RWPE2 (cell line): Measurements from ENCODE around the gene NGF.
"Not testable (repeated sequence)": the region's sequence is repeated elsewhere in the genome, so short reads cannot be mapped to it uniquely, and the experiment has no call there.

ENCODE experiments used
- ATAC-seq: fragments of 200-7000 bp; cut with Tn5 transposase; 3 replicates; pipeline ENCODE4 v1.9.1; 2021; ENCODE audit warnings: low read depth
- DNase-seq: peaks from one replicate; pipeline ENCODE4 v3.0.0-alpha.2; 2020; ENCODE audit warnings: low spot score
- H3K27ac ChIP-seq: fragments of 450-650 bp; 2 replicates; pipeline ENCODE4 v1.5.1; 2017; ENCODE audit warnings: mild to moderate bottlenecking; ENCODE audit not compliant: poor library complexity, severe bottlenecking
- H3K27me3 ChIP-seq: fragments of 250-450 bp; sonication (Bioruptor Pico); 2 replicates; pipeline ENCODE4 v1.5.1; 2021; ENCODE audit warnings: mild to moderate bottlenecking, moderate library complexity; ENCODE audit not compliant: insufficient read depth, poor library complexity, severe bottlenecking
- H3K36me3 ChIP-seq: fragments of 250-450 bp; sonication (Bioruptor Pico); 2 replicates; pipeline ENCODE4 v1.5.1; 2020; ENCODE audit warnings: low read depth, mild to moderate bottlenecking, moderate library complexity
- H3K4me1 ChIP-seq: fragments of 250-450 bp; sonication (Bioruptor Pico); 2 replicates; pipeline ENCODE4 v1.5.1; 2021; ENCODE audit warnings: mild to moderate bottlenecking, moderate library complexity; ENCODE audit not compliant: insufficient read depth, poor library complexity, severe bottlenecking
- H3K4me3 ChIP-seq: fragments of 250-450 bp; sonication (Bioruptor Pico); 2 replicates; pipeline ENCODE4 v1.5.1; 2021; ENCODE audit warnings: mild to moderate bottlenecking, moderate library complexity; ENCODE audit not compliant: severe bottlenecking
- H3K9me3 ChIP-seq: fragments of 250-450 bp; sonication (Bioruptor Pico); 2 replicates; pipeline ENCODE4 v1.5.1; 2021; ENCODE audit warnings: mild to moderate bottlenecking, moderate library complexity; ENCODE audit not compliant: severe bottlenecking
- TF ChIP-seq, protein P1 (sequence below): fragments of 450-650 bp; IDR thresholded peaks from one replicate; pipeline ENCODE4 v1.5.1; 2017; ENCODE audit warnings: mild to moderate bottlenecking, moderate library complexity; ENCODE audit not compliant: poor library complexity, severe bottlenecking

NGF gene

DNA sequence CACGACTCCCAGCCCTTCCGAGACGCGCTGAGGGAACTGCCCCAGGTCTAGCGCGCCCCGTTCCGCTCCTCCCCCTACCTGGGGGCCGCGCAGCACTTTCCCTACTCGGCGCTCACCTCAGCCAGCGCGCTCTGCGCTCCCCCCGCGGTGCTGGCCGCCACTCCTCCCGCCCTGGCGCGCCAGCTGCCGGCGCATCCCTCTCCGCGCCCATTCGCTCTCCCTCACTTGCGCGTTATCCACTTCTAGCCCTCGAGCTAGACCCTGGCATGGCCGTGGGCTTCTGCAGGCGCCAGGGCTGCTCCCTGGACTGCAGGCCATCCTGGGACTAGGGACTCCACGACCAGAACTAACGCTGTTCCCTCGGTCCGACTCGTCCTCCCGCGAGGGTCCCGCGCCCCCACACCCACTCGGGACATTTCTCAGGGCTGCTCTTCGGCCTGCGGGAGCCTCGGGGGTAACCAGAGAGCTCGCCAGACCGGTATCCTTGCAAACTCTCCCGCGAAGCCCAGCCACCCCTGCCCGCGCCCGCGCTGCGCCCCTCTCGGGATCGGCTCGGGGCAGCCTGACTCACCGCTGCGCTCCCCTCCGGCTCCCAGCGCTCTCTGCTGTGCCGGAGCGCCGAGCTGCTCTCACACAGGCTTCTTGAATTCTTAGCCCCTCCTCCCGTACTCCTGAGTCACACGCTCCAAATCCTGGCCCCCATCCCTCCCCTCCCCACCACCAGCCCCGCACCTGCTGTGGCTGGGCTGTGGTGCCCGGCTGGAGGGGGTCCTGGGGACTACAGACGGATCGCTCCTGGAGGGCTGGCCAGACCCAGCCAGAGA lies at the start of gene NGF:
TSS of gene NGF (minus strand) at position 617 of the 824 bp plus-strand sequence. CDS start 51,454 bp downstream, outside the sequence.
- Histone ChIP-seq H3K27me3 (no peaks in the 10 kb centered on the region), H3K27ac (no peak within 1 kb of the TSS), H3K9me3 (no peaks in the 10 kb centered on the region), H3K36me3 (no peaks in the 10 kb centered on the region), H3K4me3 (peak within 1 kb of the TSS; percentile 37), H3K4me1 (peaks cover 15% of the 10 kb centered on the region)
- TF ChIP-seq, protein P1, sequence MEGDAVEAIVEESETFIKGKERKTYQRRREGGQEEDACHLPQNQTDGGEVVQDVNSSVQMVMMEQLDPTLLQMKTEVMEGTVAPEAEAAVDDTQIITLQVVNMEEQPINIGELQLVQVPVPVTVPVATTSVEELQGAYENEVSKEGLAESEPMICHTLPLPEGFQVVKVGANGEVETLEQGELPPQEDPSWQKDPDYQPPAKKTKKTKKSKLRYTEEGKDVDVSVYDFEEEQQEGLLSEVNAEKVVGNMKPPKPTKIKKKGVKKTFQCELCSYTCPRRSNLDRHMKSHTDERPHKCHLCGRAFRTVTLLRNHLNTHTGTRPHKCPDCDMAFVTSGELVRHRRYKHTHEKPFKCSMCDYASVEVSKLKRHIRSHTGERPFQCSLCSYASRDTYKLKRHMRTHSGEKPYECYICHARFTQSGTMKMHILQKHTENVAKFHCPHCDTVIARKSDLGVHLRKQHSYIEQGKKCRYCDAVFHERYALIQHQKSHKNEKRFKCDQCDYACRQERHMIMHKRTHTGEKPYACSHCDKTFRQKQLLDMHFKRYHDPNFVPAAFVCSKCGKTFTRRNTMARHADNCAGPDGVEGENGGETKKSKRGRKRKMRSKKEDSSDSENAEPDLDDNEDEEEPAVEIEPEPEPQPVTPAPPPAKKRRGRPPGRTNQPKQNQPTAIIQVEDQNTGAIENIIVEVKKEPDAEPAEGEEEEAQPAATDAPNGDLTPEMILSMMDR: no peak
- ATAC-seq: peak; percentile 83
- DNase-seq: no peak

DNA sequence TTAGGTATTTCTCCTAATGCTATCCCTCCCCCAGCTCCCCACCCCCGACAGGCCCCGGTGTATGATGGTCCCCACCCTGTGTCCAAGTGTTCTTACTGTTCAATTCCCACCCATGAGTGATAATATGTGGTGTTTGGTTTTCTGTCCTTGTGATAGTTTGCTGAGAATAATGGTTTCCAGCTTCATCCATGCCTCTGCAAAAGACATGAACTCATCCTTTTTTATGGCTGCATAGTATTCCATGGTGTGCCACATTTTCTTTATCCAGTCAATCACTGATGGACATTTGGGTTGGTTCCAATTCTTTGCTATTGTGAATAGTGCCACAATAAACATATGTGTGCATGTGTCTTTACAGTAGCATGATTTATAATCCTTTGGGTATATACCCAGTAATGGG lies 45.4 kb upstream of the NGF start:
- H3K27ac ChIP-seq, H3K4me3 ChIP-seq, H3K27me3 ChIP-seq, H3K4me1 ChIP-seq, DNase-seq, H3K36me3 ChIP-seq, ATAC-seq, H3K9me3 ChIP-seq: not testable (repeated sequence)

DNA sequence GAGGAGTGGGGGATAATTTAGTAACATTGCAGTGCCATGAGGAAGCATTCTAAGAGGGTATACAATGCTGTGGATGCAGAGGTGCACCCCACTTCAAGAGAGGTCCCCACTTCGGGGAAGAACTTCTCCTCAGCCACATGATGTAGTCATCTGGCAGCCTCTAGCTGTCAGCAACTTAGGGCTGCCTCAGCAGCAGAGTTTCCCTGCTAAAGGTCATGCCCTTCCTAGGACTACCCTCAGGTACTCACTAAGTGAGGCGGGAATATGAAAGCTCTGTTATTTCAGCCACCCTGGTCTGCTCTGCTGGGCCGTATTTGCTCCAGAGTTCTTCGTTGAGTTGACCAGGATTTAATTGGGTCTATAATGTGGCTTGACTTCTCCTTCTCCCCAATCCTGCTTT lies 41.9 kb upstream of the NGF start:
- Histone ChIP-seq H3K4me3 (no peak overlapping the region), H3K9me3 (no peaks in the 10 kb centered on the region), H3K27me3 (no peaks in the 10 kb centered on the region), H3K4me1 (peaks cover 3% of the 10 kb centered on the region), H3K36me3 (no peaks in the 10 kb centered on the region), H3K27ac (no peak overlapping the region)
- ATAC-seq (no peak), DNase-seq (no peak)
- TF ChIP-seq, protein P1: no peak

DNA sequence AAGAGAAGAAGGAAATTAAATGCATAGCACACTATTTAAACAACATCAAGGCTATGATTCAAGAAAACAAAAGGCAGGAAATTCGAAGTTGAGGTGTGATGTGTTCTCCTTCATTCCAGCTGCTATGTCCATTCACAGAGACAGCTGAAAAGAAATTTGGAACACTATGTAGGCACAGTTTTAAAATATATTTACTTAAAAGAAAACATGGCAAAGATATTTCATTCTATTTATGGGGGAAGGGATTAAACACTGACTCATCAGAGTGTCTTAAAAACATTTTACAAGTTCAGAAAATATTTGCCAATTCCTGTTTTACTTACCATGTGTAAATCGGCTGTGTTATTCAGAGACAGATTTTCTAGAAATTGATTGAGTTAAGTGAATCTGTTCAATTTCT lies 39.4 kb upstream of the NGF start:
- Histone ChIP-seq H3K4me1 (peaks cover 3% of the 10 kb centered on the region), H3K36me3 (no peaks in the 10 kb centered on the region), H3K4me3 (no peak overlapping the region), H3K27ac (no peak overlapping the region), H3K9me3 (no peaks in the 10 kb centered on the region), H3K27me3 (no peaks in the 10 kb centered on the region)
- TF ChIP-seq, protein P1: no peak
- DNase-seq: no peak
- ATAC-seq: peak; percentile 31; the same call in 1 of the 3 replicates

DNA sequence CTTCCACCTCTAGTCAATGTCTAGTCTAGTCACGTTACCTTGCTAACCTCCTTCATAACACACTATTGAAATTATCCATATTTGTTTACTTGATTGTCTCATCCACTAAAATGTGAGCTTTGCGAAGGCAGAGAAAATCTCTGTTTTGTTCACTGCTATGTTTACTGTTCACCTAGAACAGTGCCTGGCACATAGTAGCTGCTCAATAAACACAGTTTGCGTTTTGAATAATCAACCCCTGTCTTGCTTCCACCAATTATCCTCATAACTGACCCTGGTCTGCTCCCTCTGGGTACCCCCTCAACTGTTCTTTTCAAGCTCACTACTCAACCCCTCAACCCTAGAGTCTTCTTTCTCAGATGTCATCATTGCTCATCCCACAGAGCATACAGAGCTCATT lies 36.5 kb upstream of the NGF start:
- Histone ChIP-seq H3K27ac (no peak overlapping the region), H3K4me3 (no peak overlapping the region), H3K4me1 (peaks cover 3% of the 10 kb centered on the region), H3K9me3 (no peaks in the 10 kb centered on the region), H3K27me3 (no peaks in the 10 kb centered on the region), H3K36me3 (no peaks in the 10 kb centered on the region)
- TF ChIP-seq, protein P1: no peak
- DNase-seq (no peak), ATAC-seq (no peak)
